Endothelial cell of umbilical vein (primary cell): ENCODE data around the gene HSFX3. TPM values are rescaled to one million over a fixed set of nuclear protein-coding genes. Genes with fewer than 3 reads are reported as not detected.

ENCODE experiments used
- BruUV-seq: library from RNA; stranded (reverse); fragments of 400-500 nt; replicated peaks from 2 replicates; lab custom pipeline; 2021; lab: Mats Ljungman, UMichigan
- CTCF ChIA-PET: fragments of 300-600, 350-600 bp; sonication (Branson Sonifier 250); formaldehyde crosslinking; loops from one replicate; lab custom pipeline; 2021; ENCODE audit warnings: antibody characterized with exemption, inconsistent platforms; lab: Charles Lee
- POLR2A ChIA-PET: fragments of 300-600, 350-600 bp; sonication (Branson Sonifier 250); formaldehyde crosslinking; loops from one replicate; lab custom pipeline; 2021; ENCODE audit warnings: antibody characterized with exemption, inconsistent platforms; lab: Charles Lee
- DNase-seq: peaks from one replicate; pipeline ENCODE4 v3.0.0-alpha.2; 2011; ENCODE audit warnings: low read depth, low spot score
- FAIRE-seq: peaks from 2 replicates; lab custom pipeline; 2011; peaks lifted over from hg19 to GRCh38; lab: Jason Lieb, UNC
- H2AFZ ChIP-seq: 2 replicates; pipeline ENCODE4 v1.6.0; 2012; ENCODE audit warnings: low read depth, low read length, control low read depth, inconsistent platforms
- H3K27ac ChIP-seq: 2 replicates; pipeline ENCODE4 v1.5.1; 2011; ENCODE audit warnings: low read depth, mild to moderate bottlenecking, control low read depth, low read length, moderate library complexity; ENCODE audit not compliant: insufficient read depth
- H3K27me3 ChIP-seq, 2 experiments: 2 replicates each; pipeline versions ENCODE4 v1.6.0 to v1.6.1; 2011; ENCODE audit warnings: low read length in 2 of 2, mixed read lengths in 1 of 2; ENCODE audit not compliant: control insufficient read depth in 2 of 2, insufficient read depth in 2 of 2
- H3K36me3 ChIP-seq, 2 experiments: 2 replicates in 1 of 2; 3 replicates in 1 of 2; pipeline ENCODE4 v1.5.1; 2011; ENCODE audit warnings: low read length in 2 of 2, mild to moderate bottlenecking in 1 of 2, moderate library complexity in 1 of 2; ENCODE audit not compliant: control insufficient read depth in 2 of 2, insufficient read depth in 2 of 2; ENCODE audit errors: extremely low read depth in 1 of 2
- H3K4me1 ChIP-seq: 3 replicates; pipeline ENCODE4 v1.5.1; 2011; ENCODE audit warnings: mild to moderate bottlenecking, low read length; ENCODE audit not compliant: control insufficient read depth, insufficient read depth; ENCODE audit errors: extremely low read depth
- H3K4me2 ChIP-seq: 2 replicates; pipeline ENCODE4 v1.6.1; 2011; ENCODE audit warnings: low read length, control low read depth, mixed read lengths; ENCODE audit not compliant: insufficient read depth
- H3K4me3 ChIP-seq, 3 experiments: fragments of 200-600 bp in 1 of 3; sonication (generic), shearing (Covaris generic) in 1 of 3; replicated peaks in 1 of 3; 2 replicates each; pipeline ENCODE4 v1.5.1; 2011 to 2016; ENCODE audit warnings: control low read depth in 3 of 3, low read length in 3 of 3, mild to moderate bottlenecking in 2 of 3, inconsistent platforms in 1 of 3, low read depth in 1 of 3, moderate library complexity in 1 of 3; ENCODE audit not compliant: insufficient read depth in 1 of 3
- H3K79me2 ChIP-seq: 2 replicates; pipeline ENCODE4 v1.6.0; 2012; ENCODE audit warnings: low read length, inconsistent platforms; ENCODE audit not compliant: control insufficient read depth, insufficient read depth
- H3K9ac ChIP-seq: replicated peaks from 2 replicates; pipeline ENCODE3; 2011; ENCODE audit warnings: low read length, control low read depth; ENCODE audit not compliant: insufficient read depth; ENCODE audit errors: extremely low read depth
- H3K9me1 ChIP-seq: replicated peaks from 3 replicates; pipeline ENCODE4 v1.6.0; 2011; ENCODE audit warnings: mild to moderate bottlenecking, low read length; ENCODE audit not compliant: control insufficient read depth, insufficient read depth; ENCODE audit errors: extremely low read depth
- H3K9me3 ChIP-seq: replicated peaks from 2 replicates; pipeline ENCODE4 v1.5.1; 2012; ENCODE audit warnings: low read length, inconsistent platforms; ENCODE audit not compliant: control insufficient read depth, insufficient read depth
- H4K20me1 ChIP-seq: replicated peaks from 2 replicates; pipeline ENCODE3; 2011; ENCODE audit warnings: mild to moderate bottlenecking, low read length; ENCODE audit not compliant: control insufficient read depth, insufficient read depth; ENCODE audit errors: extremely low read depth
- EZH2 ChIP-seq: IDR thresholded peaks from 2 replicates; pipeline ENCODE4 v1.6.1; 2012; ENCODE audit warnings: borderline replicate concordance, low read depth, mild to moderate bottlenecking, moderate library complexity, low read length, inconsistent platforms; ENCODE audit not compliant: severe bottlenecking
- FOS ChIP-seq: IDR thresholded peaks from 2 replicates; pipeline ENCODE4 v1.6.1; 2011; ENCODE audit warnings: mild to moderate bottlenecking, low read length, moderate library complexity, borderline replicate concordance; ENCODE audit not compliant: insufficient read depth
- GATA2 ChIP-seq: IDR thresholded peaks from 2 replicates; pipeline ENCODE4 v1.7.0; 2011; ENCODE audit warnings: low read depth, mild to moderate bottlenecking, moderate library complexity, mixed read lengths, low read length; ENCODE audit not compliant: insufficient read length, insufficient read depth
- JUN ChIP-seq: IDR thresholded peaks from 2 replicates; pipeline ENCODE4 v1.6.1; 2011; ENCODE audit warnings: borderline replicate concordance, low read depth; ENCODE audit not compliant: insufficient read length, insufficient read depth
- MYC ChIP-seq: IDR thresholded peaks from one replicate; pipeline ENCODE4 v1.6.1; 2011; ENCODE audit warnings: mild to moderate bottlenecking, low read depth, low read length
- POLR2A ChIP-seq: IDR thresholded peaks from 2 replicates; pipeline ENCODE4 v1.6.1; 2012; ENCODE audit warnings: low read depth, mild to moderate bottlenecking, control low read depth, low read length
- POLR2AphosphoS5 ChIP-seq: IDR thresholded peaks from 2 replicates; pipeline ENCODE4 v1.6.1; 2012; ENCODE audit warnings: low read depth, mild to moderate bottlenecking, control low read depth, low read length, moderate library complexity; ENCODE audit not compliant: insufficient read depth
- dilution Hi-C: fragments of 300-500 bp; cut with MboI; formaldehyde crosslinking; loops from one replicate; pipeline ENCODE4 v1.15.0; 2019; ENCODE audit warnings: low sequenced_read_pairs; ENCODE audit not compliant: extremely low pct_ligation_motif_present
- intact Hi-C: fragments of 100-400 bp; cut with micrococcal nuclease; formaldehyde crosslinking; loops from one replicate; pipeline ENCODE4 v1.10.0; 2022
- polyA plus RNA-seq, 4 experiments: library from polyadenylated mRNA; depleted of rRNA in 3 of 4; stranded (reverse) in 3 of 4; unstranded in 1 of 4; fragments of >200 nt; gene quantifications; 2 replicates each; pipeline versions ENCODE4 v1.2.1 to v1.2.3, GENCODE V29; 2011 to 2012; ENCODE audit warnings: missing spikeins in 1 of 4
- total RNA-seq: library from RNA; stranded (reverse); gene quantifications from 2 replicates; pipeline ENCODE4 v1.2.3, GENCODE V29; 2021
- TF ChIP-seq, protein P1 (sequence below): IDR thresholded peaks from 2 replicates; pipeline ENCODE4 v1.6.1; 2011; ENCODE audit not compliant: insufficient read depth, insufficient read length
- TF ChIP-seq, protein P2 (sequence below), 2 donors: IDR thresholded peaks; 1 replicate in 1 of 2; 2 replicates in 1 of 2; pipeline ENCODE4 v1.5.1; 2011; ENCODE audit warnings: low read length in 2 of 2, mild to moderate bottlenecking in 2 of 2, moderate library complexity in 2 of 2, control low read depth in 1 of 2, inconsistent platforms in 1 of 2, low read depth in 1 of 2; ENCODE audit not compliant: insufficient read depth in 1 of 2; ENCODE audit errors: extremely low read depth in 1 of 2

Gene HSFX3
- total and polyA plus RNA-seq, 2 donors (not counting 3 experiments of a cell fraction or from before 2014, with no cell fraction given): not detected

DNA sequence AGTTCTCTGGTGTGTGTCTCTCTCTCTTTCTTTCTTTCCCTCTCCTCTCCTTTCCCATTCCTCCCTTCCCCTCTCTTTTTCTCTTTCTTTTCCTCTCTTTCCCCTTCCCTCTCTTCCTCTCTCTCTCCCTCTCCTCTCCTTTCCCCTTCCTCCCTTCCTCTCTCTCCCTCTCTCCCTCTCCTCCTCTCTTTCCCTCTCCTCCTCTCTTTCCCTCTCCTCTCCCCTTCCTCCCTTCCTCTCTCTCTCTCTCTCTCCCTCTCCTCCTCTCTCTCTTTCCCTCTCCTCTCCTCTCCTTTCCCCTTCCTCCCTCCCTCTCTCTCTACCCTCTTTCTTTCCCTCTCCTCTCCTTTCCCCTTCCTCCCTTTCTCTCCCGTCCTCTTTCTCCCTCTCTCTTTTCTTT, 21.3 kb downstream of the HSFX3 start:
- H3K27me3 ChIP-seq: no peaks in the 10 kb centered on the region
- no peaks in the 10 kb centered on the region for H3K4me1 ChIP-seq
- ChIA-PET CTCF (interaction anchor here (0.7 to 1.0 kb wide), 6 partner anchors 10 to 18 kb away, joined by 3 to 9 read pairs (median 3); no protein-coding TSS in a partner anchor), POLR2A (no interaction called here)
- no peaks in the 10 kb centered on the region for H3K9me3 ChIP-seq
- BruUV-seq: no TSS peak
- no peaks in the 10 kb centered on the region for H3K9me1 ChIP-seq
- intact Hi-C loops: no loop called here
- dilution Hi-C loops: no loop called here
- FAIRE-seq: no peak
- DNase-seq: no peak
- TF ChIP-seq GATA2 (no peak), POLR2AphosphoS5 (no peak), MYC (no peak), EZH2 (no peak), FOS (no peak), POLR2A (no peak), JUN (no peak)
- TF ChIP-seq, protein P1, sequence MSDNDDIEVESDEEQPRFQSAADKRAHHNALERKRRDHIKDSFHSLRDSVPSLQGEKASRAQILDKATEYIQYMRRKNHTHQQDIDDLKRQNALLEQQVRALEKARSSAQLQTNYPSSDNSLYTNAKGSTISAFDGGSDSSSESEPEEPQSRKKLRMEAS: no peak
- TF ChIP-seq, protein P2, sequence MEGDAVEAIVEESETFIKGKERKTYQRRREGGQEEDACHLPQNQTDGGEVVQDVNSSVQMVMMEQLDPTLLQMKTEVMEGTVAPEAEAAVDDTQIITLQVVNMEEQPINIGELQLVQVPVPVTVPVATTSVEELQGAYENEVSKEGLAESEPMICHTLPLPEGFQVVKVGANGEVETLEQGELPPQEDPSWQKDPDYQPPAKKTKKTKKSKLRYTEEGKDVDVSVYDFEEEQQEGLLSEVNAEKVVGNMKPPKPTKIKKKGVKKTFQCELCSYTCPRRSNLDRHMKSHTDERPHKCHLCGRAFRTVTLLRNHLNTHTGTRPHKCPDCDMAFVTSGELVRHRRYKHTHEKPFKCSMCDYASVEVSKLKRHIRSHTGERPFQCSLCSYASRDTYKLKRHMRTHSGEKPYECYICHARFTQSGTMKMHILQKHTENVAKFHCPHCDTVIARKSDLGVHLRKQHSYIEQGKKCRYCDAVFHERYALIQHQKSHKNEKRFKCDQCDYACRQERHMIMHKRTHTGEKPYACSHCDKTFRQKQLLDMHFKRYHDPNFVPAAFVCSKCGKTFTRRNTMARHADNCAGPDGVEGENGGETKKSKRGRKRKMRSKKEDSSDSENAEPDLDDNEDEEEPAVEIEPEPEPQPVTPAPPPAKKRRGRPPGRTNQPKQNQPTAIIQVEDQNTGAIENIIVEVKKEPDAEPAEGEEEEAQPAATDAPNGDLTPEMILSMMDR (IDR thresholded peaks at IDR 0.05; ENCODE audit: extremely low read depth in 1 of 2, insufficient read depth in 1 of 2, low read depth in 1 of 2, low read length in 2 of 2): no peak
- no peak overlapping the region for H3K4me3 ChIP-seq
- no peak overlapping the region for H3K4me2 ChIP-seq
- no peaks in the 10 kb centered on the region for H3K79me2 ChIP-seq
- no peak overlapping the region for H3K27ac ChIP-seq
- no peaks in the 10 kb centered on the region for H4K20me1 ChIP-seq
- no peak overlapping the region for H3K9ac ChIP-seq
- no peak overlapping the region for H2AFZ ChIP-seq
- H3K36me3 ChIP-seq: no peaks in the 10 kb centered on the region
